ENCODE data around the gene ETV6.

Gene ETV6

GRCh38 chr12:11648514-11649412 is 711 bp upstream of the ETV6 start:
- peak; percentile 58 for DNase-seq

GRCh38 chr12:11650286-11651281 is 1.1 kb downstream of the ETV6 start:
- DNase-seq: peak; percentile 23

GRCh38 chr12:11651381-11651780 is 1.9 kb downstream of the ETV6 start:
- no peak for DNase-seq

GRCh38 chr12:11651785-11652184 is 2.3 kb downstream of the ETV6 start:
- DNase-seq: peak; percentile 2

- DNase-seq: no peak
Measured at GRCh38 chr12:11652351-11653040, 3.0 kb downstream of the ETV6 start.

- DNase-seq: no peak
Measured at GRCh38 chr12:11653215-11653753, 3.8 kb downstream of the ETV6 start.

GRCh38 chr12:11654338-11654737 is 4.9 kb downstream of the ETV6 start:
- no peak for DNase-seq

GRCh38 chr12:11654802-11655201 is 5.3 kb downstream of the ETV6 start:
- no peak for DNase-seq

GRCh38 chr12:11655842-11656241 is 6.4 kb downstream of the ETV6 start:
- DNase-seq: no peak

- no peak for DNase-seq
Measured at GRCh38 chr12:11656550-11656949, 7.1 kb downstream of the ETV6 start.

- DNase-seq: no peak
Measured at GRCh38 chr12:11657511-11657910, 8.0 kb downstream of the ETV6 start.

- DNase-seq: no peak
Measured at GRCh38 chr12:11658791-11659190, 9.3 kb downstream of the ETV6 start.

- no peak for DNase-seq
Measured at GRCh38 chr12:11660624-11661023, 11.2 kb downstream of the ETV6 start.

- DNase-seq: no peak
Measured at GRCh38 chr12:11661491-11662089, 12.1 kb downstream of the ETV6 start.

GRCh38 chr12:11662369-11662768 is 12.9 kb downstream of the ETV6 start:
- no peak for DNase-seq

- no peak for DNase-seq
Measured at GRCh38 chr12:11663130-11663529, 13.7 kb downstream of the ETV6 start.

- no peak for DNase-seq
Measured at GRCh38 chr12:11664101-11664500, 14.6 kb downstream of the ETV6 start.

GRCh38 chr12:11666131-11667050 is 16.9 kb downstream of the ETV6 start:
- DNase-seq: no peak

GRCh38 chr12:11667171-11667570 is 17.7 kb downstream of the ETV6 start:
- DNase-seq: no peak

- DNase-seq: no peak
Measured at GRCh38 chr12:11668611-11669010, 19.1 kb downstream of the ETV6 start.

- no peak for DNase-seq
Measured at GRCh38 chr12:11669348-11669747, 19.9 kb downstream of the ETV6 start.

All from NCI-H748 treated with DMSO at 0.1 percent for 48 hours (cell line).